Heart right ventricle (tissue), 16 donors: ENCODE results near the gene NUP58. TPM values are rescaled to one million over a fixed set of nuclear protein-coding genes. Genes with fewer than 3 reads are reported as not detected.
"Not testable (repeated sequence)": the region's sequence is repeated elsewhere in the genome, so short reads cannot be mapped to it uniquely, and the experiment has no call there.

Source experiments
- ATAC-seq, 8 donors: fragments of 200-7000 bp; cut with Tn5 transposase; one replicate each; pipeline ENCODE4 v1.9.1; 2020; ENCODE audit warnings: mild to moderate bottlenecking in 8 of 8, moderate library complexity in 8 of 8, moderate number of reproducible peaks in 1 of 8
- DNase-seq, 2 donors: peaks; one replicate each; pipeline ENCODE4 v3.0.0-alpha.2; 2020
- H3K27ac ChIP-seq, 10 donors: fragments of 200-600 bp; sonication (generic) in 2 of 10; one replicate each; pipeline versions ENCODE4 v1.5.0 to v1.8.0; 2020 to 2022; ENCODE audit warnings: mild to moderate bottlenecking in 3 of 10
- H3K27me3 ChIP-seq, 7 donors: fragments of 200-600 bp; one replicate each; pipeline ENCODE4 v1.8.0; 2021 to 2022; ENCODE audit warnings: mild to moderate bottlenecking in 2 of 7
- H3K36me3 ChIP-seq, 9 donors: fragments of 200-600 bp; sonication (generic) in 1 of 9; one replicate each; pipeline versions ENCODE4 v1.5.0 to v1.8.0; 2020 to 2022; ENCODE audit warnings: mild to moderate bottlenecking in 2 of 9
- H3K4me1 ChIP-seq, 9 donors: fragments of 200-600 bp; sonication (generic) in 1 of 9; one replicate each; pipeline versions ENCODE4 v1.5.0 to v1.8.0; 2020 to 2022; ENCODE audit warnings: mild to moderate bottlenecking in 4 of 9
- H3K4me3 ChIP-seq, 10 donors: fragments of 200-600 bp; sonication (generic) in 2 of 10; one replicate each; pipeline versions ENCODE4 v1.5.0 to v1.8.0; 2020 to 2022; ENCODE audit warnings: mild to moderate bottlenecking in 7 of 10, moderate library complexity in 2 of 10
- H3K9me3 ChIP-seq, 11 donors: fragments of 200-600 bp in 10 of 11; sonication (generic) in 2 of 11; one replicate each; pipeline versions ENCODE4 v1.5.0 to v1.8.0; 2013 to 2022; ENCODE audit warnings: mild to moderate bottlenecking in 2 of 11, control low read depth in 1 of 11, moderate library complexity in 1 of 11
- WGBS, 2 donors: extraction: QIAGEN DNeasy Blood & Tissue Kit; methylation state at CpG; one replicate each; pipeline ENCODE4 v1.1.7; 2013; ENCODE audit warnings: inconsistent platforms in 1 of 2; 5-methylcytosine and 5-hydroxymethylcytosine counted together
- intact Hi-C, 10 donors: fragments of 100-400 bp; cut with DNase I; formaldehyde crosslinking; loops; one replicate each; pipeline versions ENCODE4 v1.11.1 to v1.14.2; 2022
- polyA plus RNA-seq, 2 donors: library from polyadenylated mRNA; stranded (reverse); fragments of 200-250 nt; gene quantifications; one replicate each; pipeline ENCODE4 v1.2.3, GENCODE V29; 2013
- total RNA-seq, 10 donors: library from RNA; stranded (reverse); fragmentation: NEBNext Ultra II Directional in 3 of 10; extraction: Animal tissue kit (Norgen Biotek cat#: 25700) in 3 of 10; gene quantifications; one replicate each; pipeline versions ENCODE4 v1.2.1 to v1.2.4, GENCODE V29; 2021 to 2023
- TF ChIP-seq, protein P1 (sequence below), 9 donors: fragments of 200-600 bp; sonication (generic) in 2 of 9; IDR thresholded peaks; one replicate each; pipeline versions ENCODE4 v1.5.0 to v1.8.0; 2021 to 2022; ENCODE audit warnings: antibody characterized with exemption in 9 of 9, mild to moderate bottlenecking in 5 of 9, moderate library complexity in 1 of 9
- donor health status: Arrhythmogenic right ventricular cardiomyopathy.
- donor health status: ischemic (EF 13 %, LVEDD 7.1; RV severe dilation, severe dysfunction).
- donor health status: healthy with polysubstance abuse.
- donor health status: DM: no; HTN: yes; CAD: no.
- donor health status: DM: no; HTN: no; CAD: no.
- donor health status: ischemic (EF 25% LVEDD 6.9; RV normal size, moderate dysfunction).
- donor health status: ischemic (EF 25% LVEDD 5.7; RV mildly dilated, moderate dysfunction).
- donor health status: healthy.
- donor health status: DM: yes; HTN: yes; CAD: no.
- donor health status: Ischemic cardiomyopathy.
- donor health status: ischemic (EF 35%, LVEDD 5.7; RV mildly dilated, moderate dysfunction).
- donor health status: nonischemic (EF 11% LVEDD 7.7; RV severe dilation, severe dysfunction).
- donor health status: DM: yes; HTN: yes; CAD: no.
- donor health status: PGD.
- donor health status: ischemic (EF 29% LVEDD 5.4; RV normal size, mild dysfunction).
- donor health status: nonischemic (EF 23%, LVEDD 6.1; RV moderate dilation, normal function).

The NUP58 gene
- total and polyA plus RNA-seq, 12 donors: 8.9 to 29.5 (median 26.2) TPM

DNA sequence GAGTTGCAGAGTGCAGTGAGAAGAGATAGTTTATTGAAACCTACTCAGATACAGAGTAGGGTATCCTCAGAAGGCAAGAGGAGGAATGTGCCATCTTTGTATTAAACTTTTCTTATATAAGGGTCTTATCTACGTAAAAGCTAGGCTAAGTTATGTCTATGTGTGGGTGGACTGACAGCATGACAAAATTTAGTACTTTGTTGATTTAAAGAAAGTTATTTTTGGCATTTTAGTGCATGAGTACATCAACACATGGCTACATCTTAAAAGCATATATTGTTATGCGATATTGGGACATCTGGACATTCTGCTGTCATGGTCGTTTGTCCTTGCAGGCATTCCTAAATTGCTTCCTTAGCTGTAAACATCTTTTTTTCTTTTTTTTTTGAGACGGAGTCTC is 51.4 kb downstream of the NUP58 start:
- 51 to 58% methylated on average over 4 of the region's 4 CpGs for WGBS, 2 donors
- Histone ChIP-seq H3K27me3 (peaks cover 0 to 40% (median 22%) of the 10 kb centered on the region in 7 donors), H3K4me1 (no peaks in the 10 kb centered on the region), H3K9me3 (no peaks in the 10 kb centered on the region), H3K4me3 (no peak overlapping the region), H3K36me3 (no peaks in the 10 kb centered on the region), H3K27ac (no peak overlapping the region)
- TF ChIP-seq, protein P1, sequence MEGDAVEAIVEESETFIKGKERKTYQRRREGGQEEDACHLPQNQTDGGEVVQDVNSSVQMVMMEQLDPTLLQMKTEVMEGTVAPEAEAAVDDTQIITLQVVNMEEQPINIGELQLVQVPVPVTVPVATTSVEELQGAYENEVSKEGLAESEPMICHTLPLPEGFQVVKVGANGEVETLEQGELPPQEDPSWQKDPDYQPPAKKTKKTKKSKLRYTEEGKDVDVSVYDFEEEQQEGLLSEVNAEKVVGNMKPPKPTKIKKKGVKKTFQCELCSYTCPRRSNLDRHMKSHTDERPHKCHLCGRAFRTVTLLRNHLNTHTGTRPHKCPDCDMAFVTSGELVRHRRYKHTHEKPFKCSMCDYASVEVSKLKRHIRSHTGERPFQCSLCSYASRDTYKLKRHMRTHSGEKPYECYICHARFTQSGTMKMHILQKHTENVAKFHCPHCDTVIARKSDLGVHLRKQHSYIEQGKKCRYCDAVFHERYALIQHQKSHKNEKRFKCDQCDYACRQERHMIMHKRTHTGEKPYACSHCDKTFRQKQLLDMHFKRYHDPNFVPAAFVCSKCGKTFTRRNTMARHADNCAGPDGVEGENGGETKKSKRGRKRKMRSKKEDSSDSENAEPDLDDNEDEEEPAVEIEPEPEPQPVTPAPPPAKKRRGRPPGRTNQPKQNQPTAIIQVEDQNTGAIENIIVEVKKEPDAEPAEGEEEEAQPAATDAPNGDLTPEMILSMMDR (IDR thresholded peaks at IDR 0.05): no peak
- ATAC-seq (no peak), DNase-seq (no peak)
- intact Hi-C loops: no loop called here

DNA sequence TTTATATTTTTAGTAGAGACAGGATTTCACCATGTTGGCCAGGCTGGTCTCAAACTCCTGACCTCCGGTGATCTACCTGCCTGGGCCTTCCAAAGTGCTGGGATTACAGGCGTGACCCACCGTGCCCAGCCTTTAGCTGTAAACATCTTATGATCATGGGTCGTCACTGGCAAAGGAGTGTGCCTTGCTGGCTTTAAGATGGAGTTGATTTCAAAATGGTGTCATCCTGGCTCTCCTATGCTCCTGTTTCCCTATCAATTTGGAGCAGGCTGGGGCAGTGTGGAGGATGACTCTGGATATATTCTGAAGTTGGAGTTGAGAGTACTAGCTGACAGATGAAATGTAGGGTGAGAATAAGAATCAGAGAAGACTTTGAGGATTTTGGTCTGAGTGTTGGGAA is 51.9 kb downstream of the NUP58 start:
- Histone ChIP-seq H3K9me3 (no peaks in the 10 kb centered on the region), H3K4me3 (no peak overlapping the region), H3K36me3 (no peaks in the 10 kb centered on the region), H3K4me1 (no peaks in the 10 kb centered on the region), H3K27me3 (peaks cover 0 to 40% (median 22%) of the 10 kb centered on the region in 7 donors), H3K27ac (no peak overlapping the region)
- DNase-seq (no peak), ATAC-seq (no peak)
- TF ChIP-seq, protein P1 (IDR thresholded peaks at IDR 0.05): no peak
- intact Hi-C loops: no loop called here
- 92 to 96% methylated on average over 4 of the region's 4 CpGs for WGBS, 2 donors

DNA sequence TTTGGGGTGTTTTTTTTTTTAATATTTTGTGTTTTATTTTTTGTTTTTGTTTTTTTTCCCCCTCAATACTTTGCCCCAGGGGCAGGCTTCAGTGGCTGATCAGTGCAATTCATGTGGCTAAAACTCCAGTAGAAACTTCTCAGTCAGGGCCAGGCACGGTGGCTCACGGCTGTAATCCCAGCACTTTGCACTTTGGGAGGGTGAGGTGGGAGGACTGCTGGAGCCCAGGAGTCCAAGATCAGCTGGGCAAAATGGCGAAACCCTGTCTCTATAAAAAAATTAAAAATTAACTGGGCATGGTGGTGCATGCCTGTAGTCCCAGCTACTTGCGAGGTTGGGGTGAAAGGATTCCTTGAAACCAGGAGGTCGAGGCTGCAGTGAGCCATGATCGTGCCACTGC is 53.0 kb downstream of the NUP58 start:
- Histone ChIP-seq H3K9me3 (no peaks in the 10 kb centered on the region), H3K27me3 (peaks cover 0 to 40% (median 22%) of the 10 kb centered on the region in 7 donors), H3K36me3 (no peaks in the 10 kb centered on the region), H3K4me1 (no peaks in the 10 kb centered on the region), H3K4me3 (no peak overlapping the region), H3K27ac (no peak overlapping the region)
- 85 to 91% methylated on average over 6 of the region's 6 CpGs for WGBS, 2 donors
- intact Hi-C loops: no loop called here
- DNase-seq (no peak), ATAC-seq (no peak)
- TF ChIP-seq, protein P1 (IDR thresholded peaks at IDR 0.05): no peak

DNA sequence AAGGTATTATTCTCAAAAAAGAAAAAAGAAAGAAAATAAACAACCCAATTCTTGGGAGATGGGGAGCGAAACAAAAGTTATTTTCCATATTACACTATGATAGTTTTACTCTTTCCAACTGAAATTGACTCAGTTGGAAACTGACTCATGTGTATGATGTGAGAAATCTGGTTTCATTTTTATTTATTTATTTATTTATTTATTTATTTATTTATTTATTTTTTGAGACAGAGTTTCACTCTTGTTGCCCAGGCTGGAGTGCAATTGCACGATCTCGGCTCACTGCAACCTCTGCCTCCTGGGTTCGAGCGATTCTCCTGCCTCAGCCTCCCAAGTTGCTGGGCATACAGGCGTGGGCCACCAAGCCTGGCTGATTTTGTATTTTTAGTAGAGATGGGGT is 59.0 kb downstream of the NUP58 start:
- DNase-seq, H3K4me3 ChIP-seq, H3K4me1 ChIP-seq, H3K36me3 ChIP-seq, H3K27me3 ChIP-seq, intact Hi-C loops, H3K27ac ChIP-seq, ATAC-seq: not testable (repeated sequence)
- WGBS, 2 donors: 92 to 94% methylated on average over 6 of the region's 6 CpGs
- peaks cover 0 to 12% (median 0%) of the 10 kb centered on the region in 11 donors for H3K9me3 ChIP-seq

DNA sequence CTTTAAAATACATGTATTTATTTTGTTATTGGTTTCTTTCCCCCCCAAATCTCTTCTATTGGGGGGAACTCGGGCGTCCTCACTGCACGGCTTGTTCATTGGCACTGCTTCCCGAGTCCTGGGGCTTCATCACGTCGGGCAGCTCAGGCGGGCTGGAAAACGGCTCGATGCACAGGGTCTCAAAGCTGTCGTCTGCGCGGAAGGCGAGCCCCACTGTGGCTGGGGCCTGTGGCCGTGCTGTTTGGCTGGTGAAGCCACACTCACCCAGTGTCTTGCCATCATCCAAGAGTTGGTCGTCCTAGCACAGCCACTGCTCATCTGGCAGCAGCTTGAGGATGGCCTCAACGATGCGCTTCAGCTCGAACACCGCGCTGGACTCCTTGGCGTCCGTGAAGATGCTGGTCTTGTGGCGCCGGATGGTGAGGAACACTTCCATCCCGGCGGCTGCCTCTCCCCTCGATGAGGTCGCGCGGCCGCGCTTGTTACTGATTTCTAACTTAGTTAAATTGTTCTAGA is 64.4 kb downstream of the NUP58 start:
- H3K27me3 ChIP-seq: peaks cover 0 to 33% (median 29%) of the 10 kb centered on the region in 7 donors
- H3K4me1 ChIP-seq: no peaks in the 10 kb centered on the region
- TF ChIP-seq, protein P1 (IDR thresholded peaks at IDR 0.05): no peak
- WGBS, 2 donors: 90 to 93% methylated on average over 32 of the region's 32 CpGs
- no peak overlapping the region for H3K4me3 ChIP-seq
- ATAC-seq (no peak), DNase-seq (no peak)
- peaks cover 0 to 8% (median 0%) of the 10 kb centered on the region in 11 donors for H3K9me3 ChIP-seq
- intact Hi-C loops: no loop called here
- H3K36me3 ChIP-seq: no peaks in the 10 kb centered on the region
- no peak overlapping the region for H3K27ac ChIP-seq
